NOMO-1 treated with DMSO at 0.1 percent for 48 hours (cell line): ENCODE measurements around the gene FER.
"Not testable (repeated sequence)": the region's sequence is repeated elsewhere in the genome, so short reads cannot be mapped to it uniquely, and the experiment has no call there.

Experiments used
- DNase-seq: peaks from one replicate; lab custom pipeline; 2025; ENCODE audit not compliant: unreplicated experiment; lab: John Stamatoyannopoulos, UW

FER gene

DNA sequence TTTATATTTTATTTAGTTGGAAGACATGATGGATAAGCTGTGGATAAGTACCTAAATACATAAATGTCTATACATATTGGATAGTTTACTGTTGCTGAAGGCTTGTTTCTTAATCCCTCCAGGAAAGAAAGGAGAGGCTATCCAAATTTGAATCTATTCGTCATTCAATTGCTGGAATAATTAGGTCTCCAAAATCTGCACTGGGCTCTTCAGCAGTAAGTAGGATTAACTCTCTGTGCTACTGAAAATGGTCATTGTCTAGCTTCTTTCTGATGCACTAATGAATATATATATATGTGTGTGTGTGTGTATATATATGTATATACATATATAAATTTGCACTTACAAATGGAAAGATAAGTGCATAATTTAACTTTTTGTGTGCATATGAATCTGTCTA lies 198.3 kb downstream of the FER start:
- no peak for DNase-seq

DNA sequence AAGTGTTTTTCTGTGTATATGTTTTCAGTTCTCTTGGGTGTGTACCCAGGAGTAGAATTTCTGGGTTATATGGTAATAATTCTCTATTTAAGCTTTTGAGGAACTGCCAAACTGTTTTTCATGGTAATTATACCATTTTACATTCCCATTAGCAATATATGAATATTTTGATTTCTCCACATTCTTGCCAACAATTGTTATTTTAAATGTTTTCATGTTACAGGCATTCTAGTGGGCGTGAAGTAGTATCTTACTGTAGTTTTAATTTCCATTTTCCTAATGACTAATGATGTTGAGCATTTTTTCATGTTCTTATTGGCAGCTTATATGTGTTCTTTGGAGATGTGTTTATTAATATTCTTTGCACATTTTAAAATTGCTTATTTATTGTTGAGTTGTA lies 199.5 kb downstream of the FER start:
- DNase-seq, result no peak

DNA sequence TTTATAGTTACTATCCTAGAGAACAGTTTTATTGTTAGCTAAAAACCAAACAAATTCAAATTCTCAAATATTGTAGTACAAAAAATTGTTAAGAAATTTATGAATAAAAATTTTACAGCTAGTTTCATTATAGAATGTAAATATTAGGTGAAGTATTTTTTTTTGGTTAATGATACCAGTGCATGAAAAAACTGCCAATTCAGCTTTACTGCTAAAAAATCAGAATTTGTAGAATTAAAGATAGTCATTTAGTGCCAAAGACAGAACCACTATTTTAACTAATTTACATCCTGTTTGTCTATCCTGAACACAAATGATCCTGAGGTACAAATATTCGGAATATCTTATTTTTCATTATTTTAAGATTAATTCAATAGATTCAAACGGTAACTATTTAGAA lies 202.6 kb downstream of the FER start:
- no peak for DNase-seq

DNA sequence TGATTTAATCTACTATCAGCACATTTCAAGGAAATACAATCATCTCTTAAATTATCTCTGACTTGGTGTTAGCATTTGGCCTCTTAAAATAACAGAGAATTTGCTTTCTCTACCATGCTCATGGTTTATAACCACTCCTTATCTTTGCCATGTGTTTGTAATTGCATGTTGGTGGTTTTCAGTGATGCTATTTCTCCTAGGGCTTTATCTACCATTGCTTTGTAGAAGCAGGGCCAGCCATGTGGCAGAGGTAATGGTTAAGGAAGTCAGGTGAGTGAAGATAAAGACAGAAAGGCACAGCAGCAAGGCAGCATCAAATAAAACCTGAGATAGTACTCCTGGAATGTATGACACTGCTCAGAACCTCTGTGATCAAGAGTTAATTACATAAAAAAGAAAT lies 206.2 kb downstream of the FER start:
- no peak for DNase-seq

DNA sequence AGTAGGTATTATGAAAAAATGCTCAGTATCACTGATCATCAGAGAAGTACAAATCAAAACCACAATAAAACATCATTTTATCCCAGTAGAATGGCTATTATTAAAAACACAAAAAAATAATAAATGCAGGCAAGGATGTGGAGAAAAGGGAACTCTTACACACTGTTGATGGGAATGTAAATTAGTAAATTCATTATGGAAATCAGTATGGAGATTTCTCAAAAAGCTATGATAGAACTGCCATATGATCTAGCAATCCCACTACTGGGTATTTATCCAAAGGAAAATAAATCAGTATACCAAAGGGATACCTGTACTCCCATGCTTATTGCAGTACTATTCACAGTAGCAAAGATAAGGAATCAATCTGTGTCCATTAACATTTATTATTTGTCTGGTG lies 209.6 kb downstream of the FER start:
- DNase-seq, result no peak

DNA sequence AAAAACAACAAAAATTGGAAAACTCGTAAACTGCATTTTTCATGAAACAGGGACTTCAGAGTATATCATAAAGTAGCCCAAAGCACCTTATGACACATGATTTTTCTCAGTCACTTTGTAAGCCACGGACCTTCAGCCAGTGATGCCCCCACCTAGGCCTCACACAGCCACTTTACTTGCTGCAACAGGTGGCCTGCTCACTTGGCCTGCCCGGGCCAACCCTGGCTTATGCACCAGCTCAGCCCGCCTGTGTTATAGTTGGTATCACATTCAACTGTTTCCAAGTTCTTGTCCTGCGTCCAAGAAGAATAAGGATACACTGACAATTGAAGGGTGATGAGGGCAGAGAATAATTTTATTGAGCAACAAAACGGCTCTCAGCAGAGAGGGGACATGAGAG lies 219.2 kb downstream of the FER start:
- no peak for DNase-seq

DNA sequence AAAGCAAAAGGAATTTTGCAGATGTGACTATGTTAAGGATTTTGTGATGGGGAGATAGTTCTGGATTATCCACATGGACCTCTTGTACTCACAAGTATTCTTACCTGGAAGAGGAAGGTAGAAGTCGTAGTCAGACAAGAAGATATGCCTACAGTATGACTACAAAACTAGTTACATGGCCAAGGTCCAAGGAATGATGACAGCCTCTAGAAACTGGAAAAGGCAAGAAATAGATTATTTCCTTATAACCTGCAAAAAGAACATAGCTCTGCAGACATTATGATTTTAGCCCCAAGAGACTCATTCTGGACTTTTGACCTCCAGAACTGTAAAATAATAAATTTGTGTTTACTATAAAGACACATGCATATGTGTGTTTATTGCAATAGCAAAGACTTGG lies 226.9 kb downstream of the FER start:
- DNase-seq, result no peak

DNA sequence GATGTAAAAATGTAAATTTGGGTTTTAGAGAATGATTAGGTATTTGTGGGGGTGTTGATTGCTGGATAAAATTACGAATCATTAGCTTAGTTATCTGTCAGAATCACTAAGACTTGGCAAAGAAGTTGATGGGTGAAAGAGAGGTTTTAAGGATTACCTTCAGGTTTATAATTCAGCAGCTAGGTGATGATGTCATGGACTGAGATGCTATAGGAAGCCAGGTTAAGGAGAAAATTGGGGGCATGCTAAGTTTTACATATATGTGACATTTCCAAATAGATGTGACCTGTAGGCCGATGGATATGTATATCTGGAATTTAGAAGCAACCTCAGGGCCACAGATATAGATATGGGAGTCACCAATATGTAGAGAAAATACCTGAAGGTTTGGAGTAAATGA lies 228.0 kb downstream of the FER start:
- DNase-seq, result no peak

DNA sequence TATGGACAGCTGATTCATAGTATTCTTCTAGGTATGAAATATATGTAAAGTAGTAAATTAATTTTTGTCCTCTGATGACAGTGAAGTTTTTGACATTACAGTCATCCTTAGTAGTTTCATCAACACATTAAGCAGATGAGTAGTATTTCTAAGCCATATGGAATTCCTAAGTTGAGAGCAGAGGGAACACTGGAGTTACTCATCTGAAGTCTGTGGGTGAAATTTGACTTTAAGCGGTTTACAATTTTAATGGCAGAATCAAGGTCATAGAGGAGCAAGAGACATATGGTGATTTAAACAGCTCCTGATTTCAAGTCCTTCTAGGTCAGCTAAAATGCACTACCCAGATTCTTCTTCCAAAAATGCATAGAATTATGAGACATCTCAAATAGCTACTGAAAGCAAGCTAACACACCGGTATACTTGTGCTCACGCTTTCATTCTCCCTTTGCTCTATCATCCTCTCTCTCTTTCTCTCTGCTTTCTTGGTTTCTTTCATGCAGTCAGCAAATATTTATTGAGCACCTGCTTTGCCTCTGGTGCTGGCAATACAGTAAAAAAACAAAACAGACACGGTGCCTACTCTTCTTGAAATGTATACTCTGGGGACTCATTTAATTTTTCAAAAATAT lies 235.9 kb downstream of the FER start:
- no peak for DNase-seq

DNA sequence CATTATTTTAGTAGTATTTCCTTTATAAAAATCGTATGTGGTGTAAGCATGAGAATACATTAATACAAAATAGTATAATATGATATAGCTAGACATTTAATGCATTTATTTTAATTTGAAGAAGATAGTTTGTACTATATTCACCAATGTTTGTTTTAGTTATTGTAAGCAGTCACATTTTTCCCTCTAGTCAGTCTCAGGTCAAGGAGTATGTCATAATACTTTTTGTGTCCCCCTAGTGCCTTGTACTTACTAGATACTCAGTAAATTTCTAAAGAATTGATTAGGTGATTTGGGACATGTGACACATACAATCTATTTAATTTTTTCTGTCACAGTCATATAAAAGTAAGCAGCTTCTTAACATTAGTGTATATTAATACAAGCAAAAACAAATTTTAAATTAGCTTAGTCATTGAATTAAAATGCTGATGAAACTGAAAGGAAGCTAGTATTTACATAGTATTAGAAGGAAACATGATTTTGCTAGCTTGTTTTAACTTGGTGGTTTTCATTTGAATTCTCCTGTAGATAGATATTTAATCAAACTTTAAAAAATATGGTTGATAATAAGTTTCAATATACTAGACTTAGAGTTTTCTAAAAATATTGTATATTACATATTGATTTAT lies 242.2 kb downstream of the FER start:
- DNase-seq, result no peak

DNA sequence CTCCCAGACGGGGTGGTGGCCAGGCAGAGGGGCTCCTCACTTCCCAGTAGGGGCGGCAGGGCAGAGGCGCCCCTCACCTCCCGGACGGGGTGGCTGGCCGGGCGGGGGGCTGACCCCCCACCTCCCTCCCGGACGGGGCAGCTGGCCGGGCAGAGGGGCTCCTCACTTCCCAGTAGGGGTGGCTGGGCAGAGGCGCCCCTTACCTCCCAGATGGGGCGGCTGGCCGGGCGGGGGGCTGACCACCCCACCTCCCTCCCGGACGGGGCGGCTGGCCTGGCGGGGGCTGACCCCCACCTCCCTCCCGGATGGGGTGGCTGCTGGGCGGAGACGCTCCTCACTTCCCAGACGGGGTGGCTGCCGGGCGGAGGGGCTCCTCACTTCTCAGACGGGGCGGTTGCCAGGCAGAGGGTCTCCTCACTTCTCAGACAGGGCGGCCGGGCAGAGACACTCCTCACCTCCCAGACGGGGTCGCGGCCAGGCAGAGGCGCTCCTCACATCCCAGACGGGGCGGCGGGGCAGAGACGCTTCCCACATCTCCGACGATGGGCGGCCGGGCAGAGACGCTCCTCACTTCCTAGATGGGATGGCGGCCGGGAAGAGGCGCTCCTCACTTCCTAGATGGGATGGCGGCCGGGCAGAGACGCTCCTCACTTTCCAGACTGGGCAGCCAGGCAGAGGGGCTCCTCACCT lies 244.8 kb downstream of the FER start:
- not testable (repeated sequence) for DNase-seq

DNA sequence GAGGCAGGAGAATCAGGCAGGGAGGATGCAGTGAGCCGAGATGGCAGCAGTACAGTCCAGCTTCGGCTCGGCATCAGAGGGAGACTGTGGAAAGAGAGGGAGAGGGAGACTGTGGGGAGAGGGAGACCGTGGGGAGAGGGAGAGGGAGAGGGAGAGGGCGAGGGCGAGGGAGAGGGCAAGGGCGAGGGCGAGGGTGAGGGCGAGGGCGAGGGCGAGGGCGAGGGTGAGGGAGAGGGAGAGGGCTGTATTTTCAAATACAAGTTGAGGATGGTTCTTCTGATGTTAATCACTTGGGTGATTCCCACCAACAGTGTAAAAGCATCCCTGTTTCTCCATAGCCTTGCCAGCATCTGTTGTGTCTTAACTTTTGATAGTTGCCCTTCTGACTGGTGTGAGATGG lies 245.7 kb downstream of the FER start:
- DNase-seq, result not testable (repeated sequence)

DNA sequence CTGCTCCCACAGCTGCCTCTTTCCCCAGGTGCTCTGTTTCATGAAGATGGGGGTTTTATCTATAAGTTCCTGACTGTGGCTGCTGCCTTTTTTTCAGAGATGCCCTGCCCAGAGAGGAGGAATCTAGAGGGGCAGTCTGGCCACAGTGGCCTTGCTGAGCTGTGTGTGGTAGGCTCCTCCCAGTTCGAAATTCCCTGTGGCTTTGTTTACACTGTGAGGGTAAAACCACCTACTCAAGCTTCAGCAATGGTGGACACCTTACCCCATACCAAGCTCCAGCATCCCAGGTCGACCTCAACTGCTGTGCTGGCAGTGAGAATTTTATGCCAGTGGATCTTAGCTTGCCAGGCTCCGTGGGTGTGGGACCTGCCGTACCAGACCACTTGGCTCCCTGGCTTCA lies 250.0 kb downstream of the FER start:
- no peak for DNase-seq

DNA sequence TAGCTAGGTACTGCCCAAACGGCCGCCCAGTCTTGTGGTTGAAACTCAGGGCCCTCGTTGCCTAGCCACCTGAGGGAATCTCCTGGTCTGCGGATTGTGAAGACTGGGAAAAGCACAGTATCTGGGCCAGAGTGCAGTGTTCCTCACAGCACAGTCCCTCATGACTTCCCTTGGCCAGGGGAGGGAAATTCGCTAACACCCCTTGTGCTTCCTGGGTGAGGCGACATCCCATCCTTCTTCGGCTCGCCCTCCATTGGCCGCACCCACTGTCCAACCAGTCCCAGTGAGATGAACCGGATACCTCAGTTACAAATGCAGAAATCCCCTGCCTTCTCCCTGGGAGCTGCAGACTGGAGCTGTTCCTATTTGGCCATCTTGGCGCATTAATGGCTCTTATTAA lies 250.5 kb downstream of the FER start:
- no peak for DNase-seq

DNA sequence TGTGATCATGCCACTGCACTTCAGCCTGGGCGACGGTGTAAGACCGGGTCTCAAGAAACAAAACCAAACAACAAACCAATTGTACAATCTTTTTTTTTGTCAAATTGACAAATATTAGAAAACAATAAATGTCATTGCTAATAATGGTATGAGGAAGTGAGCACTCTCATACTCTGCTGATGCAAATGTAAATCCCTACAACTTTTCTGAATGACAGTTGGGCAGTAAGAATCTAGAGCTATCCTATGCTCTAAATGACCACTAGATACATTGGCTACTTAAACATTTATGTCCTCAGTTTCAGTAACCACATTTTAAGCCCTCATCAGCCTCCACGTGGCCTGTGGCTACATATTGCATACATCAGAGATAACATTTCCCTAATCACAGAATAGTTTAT lies 256.2 kb downstream of the FER start:
- DNase-seq, result no peak

DNA sequence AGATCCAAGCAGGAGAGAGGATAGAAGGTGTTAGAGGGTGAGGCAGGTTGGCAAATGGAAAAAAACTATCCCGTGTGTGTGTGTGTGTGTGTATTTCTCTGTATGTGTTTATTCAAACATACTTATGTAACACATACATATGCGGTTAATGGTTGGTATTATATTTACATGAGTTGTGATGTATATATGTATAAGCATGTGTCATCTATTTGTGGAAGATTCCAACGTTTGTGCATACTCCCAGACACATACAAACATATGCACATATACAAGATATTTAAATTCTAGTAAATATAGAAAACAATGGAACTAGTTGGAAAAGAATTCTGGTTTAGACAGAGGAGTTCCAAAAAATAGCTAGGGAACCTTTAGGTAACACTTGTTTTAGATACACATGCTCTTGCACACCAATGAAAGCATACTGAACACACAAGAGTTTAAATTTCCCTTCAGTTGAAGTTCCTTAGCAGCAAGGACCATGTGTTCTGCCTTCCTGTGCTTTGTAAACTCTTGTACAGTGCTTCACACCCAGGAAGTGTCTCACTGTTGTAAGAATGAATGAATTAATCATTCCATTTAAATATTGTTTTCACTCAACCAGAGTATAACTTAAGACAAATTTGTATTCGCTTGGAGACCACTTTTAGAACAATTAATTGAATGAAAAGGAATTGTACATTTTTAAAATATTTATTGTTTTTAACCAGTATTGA lies 257.8 kb downstream of the FER start:
- no peak for DNase-seq

DNA sequence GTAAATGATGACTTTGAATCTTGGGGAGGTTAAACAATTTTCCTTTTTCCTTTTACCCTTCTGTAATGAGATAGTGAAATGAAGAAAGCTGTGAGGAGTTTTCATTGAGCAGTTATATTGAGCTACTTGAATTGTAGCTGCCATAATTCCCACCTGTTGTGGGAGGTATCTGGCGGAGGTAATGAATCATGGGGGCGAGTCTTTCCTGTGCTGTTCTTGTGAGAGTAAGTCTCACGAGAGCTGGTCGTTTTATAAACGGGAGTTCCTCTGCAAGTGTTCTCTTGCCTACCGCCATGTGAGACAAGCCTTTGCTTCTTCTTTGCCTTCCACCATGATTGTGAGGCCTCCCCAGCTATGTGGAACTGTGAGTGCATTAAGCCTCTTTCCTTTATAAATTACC lies 258.4 kb downstream of the FER start:
- DNase-seq, result no peak

DNA sequence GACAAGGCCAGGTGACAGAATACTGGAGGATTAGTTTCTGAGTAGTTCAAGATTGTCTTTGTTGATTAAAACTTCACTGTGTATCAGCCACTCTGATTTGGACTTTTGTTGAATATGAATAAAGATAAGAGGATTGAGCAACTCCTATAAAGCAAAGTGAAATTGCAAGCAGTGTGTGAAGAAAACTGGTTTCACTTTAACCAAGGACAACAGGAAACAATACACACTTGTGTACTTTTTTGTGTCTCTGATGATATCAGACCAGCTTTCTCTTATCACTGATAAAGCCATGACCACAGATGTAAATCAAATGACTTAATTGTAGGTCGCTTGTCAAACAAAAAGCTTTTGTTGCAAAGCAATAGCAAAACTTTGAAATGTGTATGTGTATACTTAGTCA lies 268.6 kb downstream of the FER start:
- DNase-seq, result no peak

DNA sequence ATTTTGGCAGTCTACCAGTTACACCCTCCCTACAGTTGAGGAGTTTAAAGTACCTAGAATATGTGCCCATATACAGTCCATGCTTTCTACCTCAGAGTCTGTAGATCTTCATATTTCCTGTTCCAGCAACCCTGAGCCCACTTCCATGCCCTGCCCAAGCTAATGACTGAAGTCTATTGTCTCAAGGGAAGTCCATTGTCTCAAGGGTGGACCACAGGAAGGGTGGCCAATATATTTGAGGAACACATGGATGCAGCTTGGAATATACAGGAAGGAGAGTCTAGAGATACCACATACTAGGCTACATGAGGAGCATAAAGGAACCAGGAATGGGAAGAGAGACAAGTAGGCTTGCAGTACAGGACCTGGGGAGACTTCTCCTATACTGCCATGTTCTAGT lies 274.4 kb downstream of the FER start:
- no peak for DNase-seq

DNA sequence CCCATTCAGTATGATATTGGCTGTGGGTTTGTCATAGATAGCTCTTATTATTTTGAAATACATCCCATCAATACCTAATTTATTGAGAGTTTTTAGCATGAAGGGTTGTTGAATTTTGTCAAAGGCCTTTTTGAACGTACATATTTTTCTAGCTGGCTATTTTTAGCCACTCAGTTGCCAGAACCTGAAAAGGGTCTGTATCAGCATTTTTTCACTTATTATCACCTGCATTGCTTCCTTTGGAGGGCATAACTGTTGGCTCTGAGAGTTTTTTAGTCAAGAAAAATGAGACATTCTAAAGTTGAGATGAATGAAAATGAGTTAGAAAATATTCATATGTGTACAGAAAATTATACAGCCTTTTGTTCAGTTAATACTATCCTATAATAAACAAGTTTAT lies 278.0 kb downstream of the FER start:
- not testable (repeated sequence) for DNase-seq

DNA sequence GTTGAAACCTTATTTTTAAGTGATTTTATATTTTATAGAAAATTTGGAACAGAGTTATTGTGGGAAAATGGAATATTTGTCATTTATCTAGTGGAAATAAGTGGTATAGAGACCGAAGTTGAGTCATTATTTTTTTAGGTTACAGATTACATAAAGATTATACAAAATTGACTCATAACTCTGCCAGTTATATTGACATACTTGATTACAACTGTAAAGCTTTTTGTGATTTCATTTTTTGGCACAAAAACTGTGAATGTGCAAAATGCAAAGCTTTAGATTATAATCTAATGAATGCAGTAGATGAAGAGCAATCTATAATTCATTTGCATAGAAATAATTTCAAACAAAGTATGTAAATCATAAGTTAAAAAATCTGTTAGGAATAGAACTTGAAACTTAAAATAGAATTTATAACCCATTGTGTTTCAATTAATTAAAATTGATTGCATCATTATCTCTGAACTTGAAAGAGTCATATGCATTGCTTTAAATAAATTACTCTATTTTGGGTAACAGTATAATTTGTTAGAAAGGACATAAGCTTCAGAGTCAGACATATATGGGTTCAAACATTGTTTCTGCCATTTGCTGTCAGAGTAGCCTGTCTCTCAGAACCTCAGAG lies 280.4 kb downstream of the FER start:
- no peak for DNase-seq
